ENCODE measurements around the gene FAM184A. TPM values are rescaled to one million over a fixed set of nuclear protein-coding genes. Genes with fewer than 3 reads are reported as not detected.

The FAM184A gene
- total and polyA plus RNA-seq, 2 experiments from 2014 or later: 13.7 to 18.6 TPM

DNA sequence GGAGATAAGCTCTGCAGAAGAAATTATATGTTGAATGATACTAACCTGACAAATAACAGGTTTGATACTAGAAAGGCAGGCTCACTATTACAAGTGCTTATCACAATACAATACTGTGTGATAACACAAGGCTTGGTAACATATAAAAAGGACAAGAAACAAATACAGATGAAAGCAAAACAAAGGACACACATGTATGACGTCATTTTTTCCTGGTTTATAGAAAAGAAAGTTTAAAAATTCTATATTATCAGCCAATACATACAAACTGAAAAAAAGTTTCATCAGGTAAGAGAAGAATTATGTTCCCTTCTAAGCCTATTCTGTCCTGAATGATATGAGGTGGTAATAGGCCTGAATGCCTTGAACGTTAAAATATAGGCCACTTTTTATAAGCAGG is 111.2 kb downstream of the FAM184A start (continued):
- TF ChIP-seq, protein P1, sequence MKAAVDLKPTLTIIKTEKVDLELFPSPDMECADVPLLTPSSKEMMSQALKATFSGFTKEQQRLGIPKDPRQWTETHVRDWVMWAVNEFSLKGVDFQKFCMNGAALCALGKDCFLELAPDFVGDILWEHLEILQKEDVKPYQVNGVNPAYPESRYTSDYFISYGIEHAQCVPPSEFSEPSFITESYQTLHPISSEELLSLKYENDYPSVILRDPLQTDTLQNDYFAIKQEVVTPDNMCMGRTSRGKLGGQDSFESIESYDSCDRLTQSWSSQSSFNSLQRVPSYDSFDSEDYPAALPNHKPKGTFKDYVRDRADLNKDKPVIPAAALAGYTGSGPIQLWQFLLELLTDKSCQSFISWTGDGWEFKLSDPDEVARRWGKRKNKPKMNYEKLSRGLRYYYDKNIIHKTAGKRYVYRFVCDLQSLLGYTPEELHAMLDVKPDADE (IDR thresholded peaks at IDR 0.05): no peak
- TF ChIP-seq POLR2AphosphoS5 (IDR thresholded peaks at IDR 0.05; ENCODE audit: low read depth) (no peak), JUNB (IDR thresholded peaks at IDR 0.05; ENCODE audit: unreplicated experiment) (no peak), ZNF114 (CRISPR knock-in tag; IDR thresholded peaks at IDR 0.05) (no peak), NANOG (IDR thresholded peaks at IDR 0.05; ENCODE audit: borderline replicate concordance) (no peak), EZH2phosphoT487 (IDR thresholded peaks at IDR 0.05; ENCODE audit: unreplicated experiment) (no peak), CREB1 (CRISPR knock-in tag; IDR thresholded peaks at IDR 0.05; ENCODE audit: low read depth) (no peak), EZH2 (IDR thresholded peaks at IDR 0.05; ENCODE audit: low read depth, unreplicated experiment) (no peak)

DNA sequence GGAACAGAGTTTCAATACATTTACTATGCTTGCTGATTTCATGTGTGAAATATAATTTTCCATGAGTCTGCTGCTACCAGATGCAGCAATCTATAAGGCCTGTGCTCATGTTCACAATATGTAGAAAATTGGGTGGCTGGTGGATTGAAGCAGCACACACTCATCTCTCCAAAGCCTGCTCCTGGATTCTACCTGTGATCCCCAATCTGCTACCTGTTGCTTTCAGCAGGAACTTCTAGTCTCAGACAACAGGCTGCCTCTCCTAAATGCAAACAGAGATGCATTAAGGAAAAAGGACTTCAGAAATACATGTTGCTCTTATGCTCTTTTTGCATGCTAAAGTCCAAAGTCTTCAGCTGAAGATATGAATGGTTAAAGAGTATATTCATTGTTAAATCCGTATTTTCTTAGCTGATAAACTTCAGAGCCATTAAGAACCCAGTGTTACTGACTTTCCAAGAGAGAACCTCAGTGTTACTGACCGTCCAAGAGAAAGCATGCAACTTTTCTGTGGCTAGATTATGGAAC is 112.6 kb downstream of the FAM184A start:
- Mint-ChIP-seq H3K27ac (no peak overlapping the region), H3K9me3 (no peaks in the 10 kb centered on the region), H3K27me3 (ENCODE audit: insufficient read depth, low read depth, poor library complexity) (no peaks in the 10 kb centered on the region), H3K36me3 (ENCODE audit: low read depth) (no peaks in the 10 kb centered on the region), H3K4me1 (peaks cover 7% of the 10 kb centered on the region; the same call in 1 of the 3 replicates), H3K4me3 (no peak overlapping the region)
- ATAC-seq: no peak
- H3K4me3 ChIP-seq: no peak overlapping the region
- no peak for DNase-seq (ENCODE audit: low spot score)
- no peak overlapping the region for H3K27ac ChIP-seq (ENCODE audit: low read depth)
- no peaks in the 10 kb centered on the region for H3K4me1 ChIP-seq (ENCODE audit: insufficient read depth)
- H3K9me2 ChIP-seq (ENCODE audit: insufficient read depth): no peaks in the 10 kb centered on the region
- no peaks in the 10 kb centered on the region for H3K27me3 ChIP-seq (ENCODE audit: insufficient read depth)
- no peaks in the 10 kb centered on the region for H3K79me2 ChIP-seq (replicated peaks; ENCODE audit: insufficient read depth)
- H4K20me1 ChIP-seq (replicated peaks; ENCODE audit: insufficient read depth): no peaks in the 10 kb centered on the region
- no peaks in the 10 kb centered on the region for H3K36me3 ChIP-seq (ENCODE audit: insufficient read depth)
- H3F3A ChIP-seq (replicated peaks; ENCODE audit: low read depth): no peaks in the 10 kb centered on the region
- H2AFZ ChIP-seq: no peak overlapping the region
- H3K4me2 ChIP-seq: no peak overlapping the region
- TF ChIP-seq, protein P1 (IDR thresholded peaks at IDR 0.05): no peak
- TF ChIP-seq EZH2phosphoT487 (IDR thresholded peaks at IDR 0.05; ENCODE audit: unreplicated experiment) (no peak), REST (IDR thresholded peaks at IDR 0.05; ENCODE audit: unreplicated experiment) (no peak), ZNF331 (CRISPR knock-in tag; IDR thresholded peaks at IDR 0.05; ENCODE audit: low read depth) (no peak), CREB1 (CRISPR knock-in tag; IDR thresholded peaks at IDR 0.05; ENCODE audit: low read depth) (no peak), POLR2AphosphoS5 (IDR thresholded peaks at IDR 0.05; ENCODE audit: low read depth) (no peak), ZNF114 (CRISPR knock-in tag; IDR thresholded peaks at IDR 0.05) (no peak), JUNB (IDR thresholded peaks at IDR 0.05; ENCODE audit: unreplicated experiment) (no peak), STAT1 (IDR thresholded peaks at IDR 0.05; ENCODE audit: unreplicated experiment) (no peak)
- TF ChIP-seq, protein P2, sequence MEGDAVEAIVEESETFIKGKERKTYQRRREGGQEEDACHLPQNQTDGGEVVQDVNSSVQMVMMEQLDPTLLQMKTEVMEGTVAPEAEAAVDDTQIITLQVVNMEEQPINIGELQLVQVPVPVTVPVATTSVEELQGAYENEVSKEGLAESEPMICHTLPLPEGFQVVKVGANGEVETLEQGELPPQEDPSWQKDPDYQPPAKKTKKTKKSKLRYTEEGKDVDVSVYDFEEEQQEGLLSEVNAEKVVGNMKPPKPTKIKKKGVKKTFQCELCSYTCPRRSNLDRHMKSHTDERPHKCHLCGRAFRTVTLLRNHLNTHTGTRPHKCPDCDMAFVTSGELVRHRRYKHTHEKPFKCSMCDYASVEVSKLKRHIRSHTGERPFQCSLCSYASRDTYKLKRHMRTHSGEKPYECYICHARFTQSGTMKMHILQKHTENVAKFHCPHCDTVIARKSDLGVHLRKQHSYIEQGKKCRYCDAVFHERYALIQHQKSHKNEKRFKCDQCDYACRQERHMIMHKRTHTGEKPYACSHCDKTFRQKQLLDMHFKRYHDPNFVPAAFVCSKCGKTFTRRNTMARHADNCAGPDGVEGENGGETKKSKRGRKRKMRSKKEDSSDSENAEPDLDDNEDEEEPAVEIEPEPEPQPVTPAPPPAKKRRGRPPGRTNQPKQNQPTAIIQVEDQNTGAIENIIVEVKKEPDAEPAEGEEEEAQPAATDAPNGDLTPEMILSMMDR (conservative IDR thresholded peaks at IDR 0.05; ENCODE audit: low read depth in 2 of 2): no peak

All from GM23338 (cell line).